Left cardiac atrium (tissue), 4 donors: ENCODE measurements around the gene VEZF1. TPM values are rescaled to one million over a fixed set of nuclear protein-coding genes. Genes with fewer than 3 reads are reported as not detected.

Source experiments
- ATAC-seq, 2 donors: fragments of 200-7000 bp; cut with Tn5 transposase; one replicate each; pipeline ENCODE4 v1.9.1; 2020; ENCODE audit warnings: mild to moderate bottlenecking in 2 of 2, moderate library complexity in 2 of 2
- DNase-seq: peaks from one replicate; pipeline ENCODE4 v3.0.0-alpha.2; 2020
- intact Hi-C, 2 donors: fragments of 100-400 bp; cut with DNase I; formaldehyde crosslinking; loops; one replicate each; pipeline versions ENCODE4 v1.14.1 to v1.15.1; 2022 to 2023
- total RNA-seq, 2 donors: library from RNA; stranded (reverse); fragmentation: NEBNext Ultra II Directional; extraction: Animal tissue kit (Norgen Biotek cat#: 25700); gene quantifications; one replicate each; pipeline ENCODE4 v1.2.1, GENCODE V29; 2021
- donor health status: DM: no; HTN: yes; CAD: no.
- donor health status: DM: no; HTN: yes; CAD: no; lungs with severe emphysema.
- donor health status: DM: yes; HTN: yes; CAD: no.
- donor health status: Dilated cardiomyopathy.

VEZF1 gene
- total RNA-seq, 2 donors from 2014 or later = 54.1 to 60.9 TPM

DNA sequence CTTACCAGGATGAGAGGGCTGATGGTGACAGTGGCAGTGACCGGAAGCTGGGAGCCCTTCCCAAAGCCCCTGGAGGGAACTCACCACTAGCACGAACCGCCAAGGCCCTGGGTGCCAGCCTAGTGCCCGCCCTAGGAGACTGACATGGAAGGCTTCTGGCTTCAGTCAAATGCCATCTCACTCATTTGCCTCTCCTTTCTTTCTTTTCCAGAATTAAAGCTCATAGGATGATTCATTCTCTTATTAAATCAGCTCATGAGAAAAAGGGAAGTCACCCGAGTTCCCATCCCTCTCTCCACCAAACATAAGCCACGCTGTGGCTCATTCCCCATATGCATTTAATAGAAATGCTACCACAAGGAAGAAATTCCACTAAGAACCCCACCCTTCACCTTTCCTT is 44.9 kb downstream of the VEZF1 start:
- intact Hi-C loops = no loop called here
- no peak for DNase-seq
- ATAC-seq = no peak

DNA sequence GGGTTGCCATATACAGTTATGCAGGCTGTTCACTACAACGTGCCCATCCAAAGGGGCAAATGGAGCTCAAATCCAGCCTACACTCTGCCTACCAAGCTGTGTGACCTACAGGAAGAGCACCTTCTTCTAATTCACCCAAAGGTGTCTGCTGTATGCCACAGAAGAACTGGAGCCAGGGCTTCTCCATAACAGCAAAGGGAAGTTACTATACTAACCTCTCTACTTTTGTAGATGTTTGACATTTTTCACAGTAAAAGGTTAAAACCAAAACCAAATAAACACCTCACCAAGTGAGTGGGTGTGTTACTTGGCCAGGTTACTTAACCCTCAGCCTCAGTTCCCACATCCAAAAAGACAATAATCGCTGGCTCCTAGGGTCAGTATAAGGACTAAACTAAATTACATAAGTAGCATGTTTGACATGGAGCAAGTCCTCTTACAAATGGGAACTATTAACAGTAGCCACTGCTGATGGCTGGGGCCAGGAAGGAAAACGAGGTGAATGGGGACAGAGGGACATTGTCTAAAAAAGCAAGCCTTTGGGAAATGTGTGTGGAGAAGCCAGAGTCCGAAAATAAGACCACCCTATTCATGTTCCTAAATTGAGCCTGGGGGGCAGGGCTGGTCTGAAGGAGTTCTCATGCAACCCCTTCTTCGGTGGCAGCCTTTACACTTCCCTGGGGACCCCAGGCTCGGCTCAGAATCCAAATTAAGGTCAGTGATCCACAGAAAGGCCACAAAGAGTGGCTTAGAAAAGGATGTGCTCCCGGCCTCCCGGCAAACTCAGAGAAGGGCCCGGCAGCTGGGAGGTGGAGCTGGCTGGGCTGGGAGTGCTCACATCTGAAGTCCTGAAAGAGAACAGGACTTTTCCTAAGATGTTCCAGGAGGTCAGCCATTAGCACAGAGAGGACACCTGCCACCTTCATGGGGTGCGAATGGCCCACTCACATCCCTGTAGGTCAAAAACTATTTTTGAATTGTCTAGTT is 46.4 kb downstream of the VEZF1 start:
- intact Hi-C loops = no loop called here
- DNase-seq (no peak), ATAC-seq (no peak)

GRCh38 chr17:57940653-57941329 is 47.3 kb downstream of the VEZF1 start:
- no peak for DNase-seq
- peak; percentile 25 to 41 for ATAC-seq
- intact Hi-C loops = no loop called here

DNA sequence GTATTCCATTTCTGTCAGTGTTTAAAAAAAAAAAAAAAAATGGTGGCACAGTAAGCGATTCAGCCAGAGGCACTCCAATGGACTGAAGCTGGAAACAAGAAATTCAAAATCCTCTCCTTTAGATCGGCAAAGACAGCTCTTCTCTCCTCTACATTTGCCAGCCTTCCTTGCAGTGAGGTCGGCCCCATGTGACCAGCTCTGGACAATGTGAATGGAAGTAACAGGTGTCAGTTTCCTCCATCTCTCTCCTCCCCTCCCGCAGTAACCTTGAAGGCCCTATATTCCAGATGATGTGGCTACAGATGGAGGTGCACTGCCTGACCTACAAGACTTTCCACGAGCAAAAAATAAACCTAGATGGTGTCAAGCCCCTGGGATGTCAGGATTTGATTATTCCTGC is 47.8 kb downstream of the VEZF1 start:
- no peak for DNase-seq
- intact Hi-C loops = no loop called here
- peak in 1 of 2 donors; percentile 8 for ATAC-seq

- DNase-seq = peak; percentile 42
- intact Hi-C loops = no loop called here
- no peak for ATAC-seq
These were observed 48.3 kb downstream of the VEZF1 start for GRCh38 chr17:57939797-57940196.

DNA sequence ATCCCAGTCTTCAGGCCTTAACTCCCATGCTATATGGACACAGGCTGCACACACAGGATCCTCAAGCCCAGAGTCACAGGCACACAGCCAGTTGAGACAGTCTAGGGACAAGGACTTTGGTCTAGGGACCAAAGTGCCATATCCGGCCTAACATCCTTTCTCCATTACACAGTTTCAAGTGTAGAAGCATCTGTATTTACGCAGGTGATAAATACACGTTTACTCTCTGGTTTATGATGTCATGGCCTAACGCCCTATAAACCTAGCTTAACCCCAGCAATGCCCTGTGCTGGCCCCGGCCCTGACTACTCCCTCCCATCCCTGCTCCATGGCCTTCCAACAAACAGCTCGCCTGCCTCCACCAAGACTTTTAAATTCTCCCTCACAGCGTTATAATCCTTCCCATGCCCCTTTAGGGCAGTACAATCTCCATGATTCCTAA is 50.0 kb downstream of the VEZF1 start:
- ATAC-seq (no peak), DNase-seq (no peak)
- intact Hi-C loops = no loop called here

- intact Hi-C loops = no loop called here
- DNase-seq = no peak
- no peak for ATAC-seq
These were observed 50.6 kb downstream of the VEZF1 start for GRCh38 chr17:57937492-57937891.

GRCh38 chr17:57935833-57936807 is 51.9 kb downstream of the VEZF1 start:
- peak; percentile 59 for DNase-seq
- intact Hi-C loops = no loop called here
- peak; percentile 82 to 88 for ATAC-seq

DNA sequence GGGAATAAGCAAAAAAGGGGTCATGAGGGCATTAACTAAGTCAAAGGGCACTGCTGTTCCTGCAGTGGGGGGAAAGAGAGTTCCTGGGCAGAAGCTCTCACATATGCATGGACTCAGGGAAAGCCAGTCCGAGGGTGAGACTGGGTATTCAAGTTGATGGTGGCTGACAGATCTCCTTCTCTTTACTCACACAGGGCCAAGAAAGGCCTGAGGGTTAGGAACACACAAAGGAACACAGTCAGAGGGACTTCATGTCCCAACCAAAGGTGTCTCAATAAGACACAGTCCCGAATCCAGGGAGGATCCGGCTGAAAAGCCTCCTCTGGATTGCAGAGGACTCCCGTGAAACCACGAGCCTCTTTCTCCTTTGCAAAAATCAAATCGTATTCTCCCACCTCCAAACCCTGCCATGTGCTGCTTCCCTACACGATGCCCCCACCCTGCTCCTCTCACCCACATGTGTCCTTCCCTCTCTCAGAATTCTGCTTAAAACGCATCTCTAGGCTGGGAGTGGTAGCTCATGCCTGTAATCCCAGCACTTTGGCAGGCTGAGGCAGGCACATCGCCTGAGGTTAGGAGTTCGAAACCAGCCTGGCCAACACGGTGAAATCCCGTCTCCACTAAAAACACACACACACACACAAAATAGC is 56.4 kb downstream of the VEZF1 start:
- intact Hi-C loops = no loop called here
- DNase-seq = no peak
- ATAC-seq = no peak

DNA sequence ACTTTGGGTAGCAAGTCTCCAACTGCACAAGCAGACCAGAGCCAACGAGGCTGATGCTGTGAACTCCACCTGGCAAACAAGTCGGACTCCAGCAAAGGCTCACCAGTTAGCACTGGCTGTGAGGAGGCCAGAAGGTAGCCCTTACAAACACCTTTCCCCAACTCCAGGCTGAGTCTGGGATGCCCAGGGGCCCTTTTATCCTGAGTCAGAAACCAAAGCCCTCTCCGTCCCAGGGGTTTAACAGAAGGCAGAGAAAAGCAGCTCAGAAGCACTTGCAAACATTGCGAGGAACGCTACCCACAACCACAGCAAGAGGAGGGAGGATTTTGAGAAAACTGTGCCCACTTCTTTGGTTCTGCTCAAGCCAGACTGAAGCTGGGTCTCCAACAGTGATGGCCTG is 57.8 kb downstream of the VEZF1 start:
- no peak for ATAC-seq
- DNase-seq = peak; percentile 7
- intact Hi-C loops = no loop called here

GRCh38 chr17:57929386-57929785 is 58.7 kb downstream of the VEZF1 start:
- intact Hi-C loops = no loop called here
- DNase-seq (no peak), ATAC-seq (peak in 1 of 2 donors; percentile 9)

DNA sequence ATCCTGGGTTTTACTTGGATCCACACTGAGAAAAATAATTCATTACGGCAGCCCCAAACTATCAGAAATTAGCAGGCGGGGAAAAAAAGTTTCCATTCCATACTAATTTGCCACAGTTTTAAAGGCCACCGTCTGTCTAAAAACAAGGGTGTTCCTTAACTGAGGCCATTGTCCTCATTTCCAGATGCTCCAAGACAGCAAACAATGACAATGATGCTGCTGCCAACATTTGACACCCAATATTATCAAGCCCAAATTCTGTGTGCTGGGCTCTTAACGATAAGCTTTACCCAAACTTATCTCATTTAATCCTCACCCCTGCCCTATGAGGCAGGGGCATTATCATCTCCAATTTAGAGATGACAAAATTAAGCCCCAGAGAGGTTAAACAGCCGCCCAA is 59.1 kb downstream of the VEZF1 start:
- intact Hi-C loops = no loop called here
- DNase-seq (peak; percentile 1), ATAC-seq (no peak)

- intact Hi-C loops = no loop called here
- ATAC-seq (peak; percentile 63 to 83), DNase-seq (peak; percentile 66)
These were observed 60.9 kb downstream of the VEZF1 start for GRCh38 chr17:57927048-57927723.

- DNase-seq (no peak), ATAC-seq (no peak)
- intact Hi-C loops = no loop called here
These were observed 61.4 kb downstream of the VEZF1 start for GRCh38 chr17:57926723-57927047.

GRCh38 chr17:57925361-57925990 is 62.6 kb downstream of the VEZF1 start:
- ATAC-seq (no peak), DNase-seq (no peak)
- intact Hi-C loops = no loop called here

DNA sequence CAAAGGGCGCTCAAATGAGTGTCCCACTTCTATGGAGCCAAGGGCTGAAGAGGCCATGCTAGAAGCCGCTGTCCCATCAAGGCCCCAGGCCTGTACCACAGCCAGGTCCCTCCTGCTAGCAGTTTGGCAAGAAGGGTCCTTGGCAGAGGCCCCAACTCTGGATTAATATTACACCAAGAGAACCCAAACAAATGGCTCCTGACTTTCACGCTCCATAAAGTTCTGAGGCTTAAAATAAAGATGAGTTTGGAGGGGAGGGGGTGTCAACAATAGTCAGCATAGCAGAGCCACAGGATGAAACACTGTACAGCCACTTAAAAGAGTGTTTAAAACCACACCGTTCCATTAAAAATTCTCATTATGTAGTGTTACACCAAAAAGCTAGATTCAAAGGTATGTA is 63.4 kb downstream of the VEZF1 start:
- DNase-seq (no peak), ATAC-seq (peak; percentile 5 to 81)
- intact Hi-C loops = no loop called here
